Activated naive CD4-positive, alpha-beta T cell treated with Interleukin-2 at 50 U/mL for 16 hours (primary cell): ENCODE results near the gene GHRH.

Experiments used
- DNase-seq: peaks from one replicate; pipeline ENCODE4 v3.0.0-alpha.2; 2020

Gene GHRH

GRCh38 chr20:37290158-37290810, 28.7 kb upstream of the GHRH start:
- no peak for DNase-seq

GRCh38 chr20:37288091-37288490, 26.5 kb upstream of the GHRH start:
- no peak for DNase-seq

DNA sequence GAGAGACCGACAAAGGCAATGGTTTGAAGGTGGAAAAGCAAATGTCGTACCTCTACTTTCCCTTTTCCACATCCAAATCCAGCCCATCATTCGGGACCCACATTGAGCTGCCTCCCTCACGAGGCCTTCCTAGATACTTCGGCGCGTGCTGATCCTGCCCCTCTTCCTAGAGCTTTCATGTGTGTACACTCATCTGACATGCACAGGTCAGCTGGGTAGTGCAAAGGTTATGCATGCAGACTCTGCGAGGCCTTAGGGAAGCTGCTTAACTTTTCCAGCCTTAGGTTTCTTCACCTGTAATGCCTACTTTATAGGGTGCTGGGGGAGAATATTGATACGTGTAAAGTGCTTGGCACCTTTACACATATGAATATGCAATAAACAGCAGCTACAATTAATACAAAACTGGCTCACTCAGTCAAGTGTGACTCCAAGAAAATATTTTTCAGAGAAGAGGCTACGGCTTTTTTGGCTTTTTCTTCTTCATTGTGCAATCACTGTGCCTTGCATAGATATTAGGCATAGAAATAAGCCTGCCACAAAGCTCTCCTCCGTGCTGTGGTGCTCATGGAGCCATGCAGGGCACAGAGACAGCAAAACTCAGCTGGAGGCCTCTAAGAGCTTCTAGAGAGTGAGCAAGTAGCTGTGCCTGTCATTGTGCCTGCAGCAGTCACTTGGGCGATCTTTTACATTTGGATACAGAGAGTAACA, 24.2 kb upstream of the GHRH start:
- DNase-seq, result no peak

DNA sequence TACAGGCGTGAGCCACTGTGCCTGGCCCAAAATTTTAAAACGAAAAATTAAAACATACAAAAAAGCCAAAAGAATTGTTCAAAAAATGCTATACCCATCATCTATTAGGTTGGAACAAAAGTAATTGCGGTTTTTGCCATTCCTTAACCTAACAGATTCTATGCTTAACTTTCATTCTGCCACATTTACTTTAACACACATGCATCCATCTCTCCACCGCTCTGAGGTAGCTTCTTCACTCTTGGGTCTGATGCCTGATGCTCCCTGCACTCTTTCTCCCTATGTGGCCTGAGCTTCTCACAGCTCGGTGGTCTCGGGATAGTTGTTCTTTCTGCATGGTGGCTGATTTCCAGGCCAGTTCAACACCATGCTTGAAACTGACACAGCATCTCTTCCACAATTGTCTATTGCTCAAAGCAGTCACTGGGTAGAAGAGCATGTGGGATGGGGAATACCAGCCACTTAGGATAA, 23.1 kb upstream of the GHRH start:
- DNase-seq, result no peak

GRCh38 chr20:37283530-37284195, 22.0 kb upstream of the GHRH start:
- DNase-seq, result no peak

DNA sequence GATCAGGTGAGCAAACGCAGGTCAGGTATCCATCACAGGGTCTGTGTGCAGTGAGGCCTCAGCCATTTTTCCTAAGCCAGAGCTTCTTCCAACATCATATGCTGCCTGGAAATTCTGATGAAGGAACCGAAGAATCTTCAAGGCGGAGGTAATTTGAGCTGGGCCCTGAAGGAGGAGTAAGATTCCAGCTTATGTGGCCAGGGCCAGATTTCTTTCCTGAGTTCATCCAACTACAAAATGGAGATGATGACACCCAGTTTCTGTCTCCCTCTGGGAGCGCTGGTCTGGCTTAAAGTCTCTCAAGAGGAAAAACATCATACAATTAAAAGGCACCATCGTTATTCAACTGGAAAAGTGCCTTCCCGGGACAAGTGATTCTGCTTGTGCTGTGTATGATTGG, 20.9 kb upstream of the GHRH start:
- DNase-seq, result no peak

DNA sequence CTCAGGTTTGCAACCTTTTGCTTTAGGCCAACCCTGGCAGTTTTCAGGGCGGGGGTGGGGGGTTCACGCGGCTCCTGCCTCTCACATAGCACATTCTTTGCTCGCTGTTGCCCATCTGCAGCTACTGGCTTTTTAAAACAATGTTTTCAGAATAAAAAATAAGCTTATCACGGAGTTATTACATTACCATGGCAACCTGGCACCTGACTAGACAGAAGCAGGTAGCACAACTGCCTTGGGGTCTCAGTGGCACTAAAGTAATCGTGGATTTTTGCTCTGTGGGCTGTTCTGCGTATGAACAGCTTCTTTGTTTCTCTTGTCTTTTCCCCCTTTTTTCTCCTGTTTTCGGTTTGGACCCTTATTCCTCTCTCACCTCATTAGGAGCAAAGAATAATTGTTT, 18.8 kb upstream of the GHRH start:
- no peak for DNase-seq

- no peak for DNase-seq
Measured at GRCh38 chr20:37279820-37280219, 18.2 kb upstream of the GHRH start.

DNA sequence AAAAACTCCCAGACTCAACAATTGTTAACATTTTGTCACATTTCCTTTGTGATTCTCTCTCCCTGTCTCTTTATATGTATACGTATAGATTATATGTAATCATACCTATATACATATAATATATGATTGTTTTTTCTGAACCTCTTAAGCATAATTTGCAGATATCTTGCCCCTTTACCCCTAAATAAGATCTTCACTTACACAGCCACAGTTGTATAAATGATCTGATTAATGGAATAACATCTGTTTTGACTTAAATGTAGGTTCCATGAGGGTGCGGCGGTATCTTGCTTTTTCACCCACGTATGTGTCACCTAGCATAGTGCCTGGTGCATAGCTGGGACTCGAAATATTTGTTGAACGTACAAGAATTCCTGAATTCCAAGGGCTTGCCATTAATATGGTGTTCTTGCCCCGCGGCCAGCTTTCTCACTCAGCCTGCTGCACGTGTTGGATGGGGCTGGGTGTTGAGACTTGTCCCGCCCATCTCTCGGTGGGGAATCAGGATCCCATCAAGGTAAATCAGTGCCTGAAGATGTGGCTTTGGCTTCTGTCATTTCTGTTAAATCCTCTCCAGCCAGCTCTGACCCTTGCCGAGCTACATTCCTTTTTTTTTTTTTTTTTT, 17.5 kb upstream of the GHRH start:
- DNase-seq, result no peak

DNA sequence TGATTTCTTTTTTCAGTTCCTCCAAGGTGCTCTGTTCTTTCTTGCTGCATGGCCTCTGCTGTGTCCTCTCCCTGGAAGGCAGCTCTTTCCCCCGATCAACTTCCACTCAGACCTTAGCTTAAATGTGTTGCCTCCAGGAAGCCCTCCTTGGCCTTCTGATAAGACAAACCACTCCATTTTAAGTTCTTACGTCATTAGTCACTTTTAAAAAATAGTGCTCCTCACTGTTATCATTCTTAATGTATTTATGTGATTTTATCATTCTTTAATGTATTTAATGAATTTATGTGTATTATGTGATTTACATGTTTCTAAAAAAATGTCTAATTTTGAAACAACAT, 15.6 kb upstream of the GHRH start:
- no peak for DNase-seq

DNA sequence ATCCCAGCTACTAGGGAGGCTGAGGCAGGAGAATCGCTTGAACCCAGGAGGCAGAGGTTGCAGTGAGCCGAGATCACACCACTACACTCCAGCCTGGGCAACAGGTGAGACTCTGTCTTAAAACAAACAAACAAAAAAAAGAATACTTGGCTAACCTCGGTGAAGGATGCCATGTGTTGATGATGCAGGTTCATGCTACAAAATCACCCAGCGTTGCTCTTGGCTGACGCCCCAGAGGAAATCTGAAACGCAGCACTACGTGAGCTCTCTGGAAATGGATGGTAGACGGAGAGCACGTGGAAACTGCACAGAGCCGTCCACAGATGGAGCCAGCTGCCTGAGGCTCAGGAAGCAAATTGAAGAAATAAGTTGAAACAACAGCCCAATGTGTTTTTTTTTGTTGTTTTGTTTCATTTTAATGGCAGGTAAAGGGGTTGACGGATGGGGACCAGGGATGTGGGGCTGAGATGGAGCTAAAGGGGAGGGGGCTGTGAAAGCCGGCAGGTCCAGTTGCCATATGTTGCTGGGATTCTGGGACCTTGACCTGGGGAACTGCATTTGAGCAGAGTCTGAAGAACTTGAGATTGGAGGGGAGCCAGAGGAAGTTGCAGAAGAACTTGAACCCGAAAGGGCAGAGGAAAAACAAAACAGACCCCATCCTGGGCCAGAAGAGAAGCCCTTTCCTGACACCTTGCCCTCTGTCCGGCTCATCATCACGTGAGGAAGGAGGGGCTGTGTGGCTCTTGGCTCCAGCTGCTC, 15.1 kb upstream of the GHRH start:
- no peak for DNase-seq

DNA sequence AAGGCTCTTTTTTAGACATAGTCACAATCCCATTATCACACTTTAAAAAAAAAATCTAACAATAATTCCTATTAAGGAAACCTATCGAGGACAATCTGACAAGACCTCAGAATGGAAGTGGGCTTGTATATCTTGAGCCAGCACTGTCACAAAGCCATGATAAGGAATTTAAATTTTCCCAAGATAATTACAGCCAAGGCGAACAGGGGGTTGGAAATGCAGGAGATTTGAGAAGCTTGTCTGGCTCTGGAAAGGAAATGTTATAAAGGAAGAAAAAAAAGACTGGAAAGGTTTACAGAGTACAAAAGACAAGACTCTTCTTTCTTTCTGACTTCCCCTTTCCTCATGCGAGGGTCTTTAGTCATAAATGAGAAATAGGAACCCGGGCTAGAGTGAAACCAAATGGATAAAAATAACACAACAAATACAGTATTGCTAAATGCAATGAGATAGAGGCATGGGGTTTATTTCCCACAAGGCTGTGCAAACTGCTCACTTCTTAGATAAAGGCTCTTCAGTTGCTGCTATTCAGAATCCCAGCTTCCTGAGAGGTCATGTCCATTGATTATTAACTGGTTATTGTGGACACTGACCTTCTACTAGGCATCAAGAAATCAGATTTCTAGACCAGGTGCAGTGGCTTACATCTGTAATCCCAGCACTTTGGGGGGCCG, 13.4 kb upstream of the GHRH start:
- no peak for DNase-seq

DNA sequence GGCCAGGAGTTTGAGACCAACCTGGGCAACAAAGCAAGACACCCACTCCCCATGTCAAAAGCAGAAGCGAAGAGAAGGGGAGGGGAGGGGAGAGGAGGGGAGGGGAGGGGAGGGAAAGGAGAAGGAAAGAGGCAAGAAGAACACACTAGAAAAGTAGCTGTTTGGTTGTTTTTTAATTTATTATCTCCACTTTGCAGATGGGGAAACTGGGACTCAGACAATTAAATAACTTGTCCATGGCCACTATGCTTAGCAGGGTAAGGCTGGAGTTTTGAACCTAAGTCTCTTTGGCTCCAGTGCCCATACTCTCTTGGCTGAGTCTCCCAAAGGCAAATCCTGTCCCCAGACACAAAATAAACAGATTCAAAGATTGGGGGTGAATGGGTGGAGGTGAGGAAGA, 12.4 kb upstream of the GHRH start:
- no peak for DNase-seq

GRCh38 chr20:37271421-37271768, 9.8 kb upstream of the GHRH start:
- DNase-seq, result no peak

DNA sequence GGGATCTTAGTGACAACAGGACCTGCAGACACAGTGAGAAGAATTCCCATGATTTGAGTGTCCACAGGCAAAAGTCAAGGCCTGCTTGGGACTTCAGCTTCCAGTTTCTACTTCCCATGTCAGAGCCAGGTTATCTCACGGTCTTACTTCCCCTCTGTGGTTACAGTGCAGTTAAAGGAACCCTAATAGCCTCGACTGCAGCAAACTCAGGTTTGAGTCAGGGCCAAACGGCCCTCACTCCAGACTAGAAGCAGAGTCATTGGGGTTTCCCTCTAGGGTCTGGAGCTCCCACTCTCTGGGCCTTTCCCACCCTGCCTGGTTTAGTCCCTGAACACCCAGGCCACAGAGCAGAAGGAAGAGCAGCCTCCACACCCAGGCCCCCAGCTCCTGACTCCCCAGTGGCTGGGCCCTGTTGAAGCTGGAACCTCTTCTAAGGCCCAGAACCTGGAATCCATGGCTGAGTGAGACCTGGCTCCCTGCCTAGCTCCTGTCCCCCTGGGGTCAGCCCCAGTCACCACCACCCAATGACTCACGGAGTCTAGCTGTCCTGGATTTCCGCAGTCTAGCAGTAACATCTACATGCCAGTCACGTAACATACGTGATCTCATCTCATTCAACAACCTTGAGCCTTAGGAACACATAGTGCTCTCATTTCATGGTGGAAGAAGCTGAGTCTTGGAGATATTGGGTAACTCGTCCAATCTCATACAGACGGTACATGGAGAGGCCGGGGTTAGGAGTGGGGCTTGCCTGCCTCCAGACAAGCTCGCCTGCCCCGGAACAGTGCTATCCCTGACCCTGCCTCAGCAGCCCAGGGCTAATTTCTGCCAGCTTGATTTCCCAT, 9.2 kb upstream of the GHRH start:
- DNase-seq, result no peak

GRCh38 chr20:37267667-37268313, 6.2 kb upstream of the GHRH start:
- no peak for DNase-seq

- DNase-seq, result no peak
Measured at GRCh38 chr20:37266940-37267666, 5.5 kb upstream of the GHRH start.

DNA sequence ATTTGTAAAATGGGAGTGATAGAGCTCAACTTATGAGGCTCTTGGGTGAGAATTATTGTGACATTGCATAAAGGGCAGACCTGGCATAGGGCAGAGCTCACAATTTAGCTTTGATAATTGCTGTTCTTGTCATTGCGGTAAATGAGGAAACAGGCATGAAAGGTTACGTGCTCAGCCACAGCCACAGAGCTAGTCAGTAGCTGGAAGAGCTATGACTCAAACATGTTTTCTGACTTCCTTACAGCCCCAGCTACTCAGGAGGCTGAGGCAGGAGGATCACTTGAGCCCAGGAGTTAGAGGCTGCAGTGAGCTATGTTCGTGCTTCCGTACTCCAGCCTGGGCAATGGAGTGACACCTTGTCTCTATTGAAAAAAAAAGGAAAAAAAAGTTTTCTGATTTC, 3.5 kb upstream of the GHRH start:
- no peak for DNase-seq

DNA sequence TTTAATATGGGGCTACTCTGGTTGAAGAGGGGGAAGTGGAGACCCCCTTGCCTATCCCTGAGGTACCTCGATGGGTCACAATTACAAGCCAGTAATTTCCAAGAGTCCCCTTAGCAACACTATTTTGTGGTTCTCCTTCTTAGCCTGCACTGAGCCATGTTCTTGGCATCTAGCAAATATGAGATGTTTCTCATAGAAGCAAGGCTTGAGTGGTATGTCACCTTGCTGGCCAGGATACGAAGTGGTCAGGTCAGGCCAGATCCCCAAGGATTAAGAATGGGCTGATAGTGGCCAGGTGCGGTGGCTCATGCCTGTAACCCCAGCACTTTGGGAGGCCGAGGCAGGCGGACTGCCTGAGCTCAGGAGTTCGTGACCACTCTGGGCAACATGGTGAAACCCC, 2.1 kb upstream of the GHRH start:
- no peak for DNase-seq

DNA sequence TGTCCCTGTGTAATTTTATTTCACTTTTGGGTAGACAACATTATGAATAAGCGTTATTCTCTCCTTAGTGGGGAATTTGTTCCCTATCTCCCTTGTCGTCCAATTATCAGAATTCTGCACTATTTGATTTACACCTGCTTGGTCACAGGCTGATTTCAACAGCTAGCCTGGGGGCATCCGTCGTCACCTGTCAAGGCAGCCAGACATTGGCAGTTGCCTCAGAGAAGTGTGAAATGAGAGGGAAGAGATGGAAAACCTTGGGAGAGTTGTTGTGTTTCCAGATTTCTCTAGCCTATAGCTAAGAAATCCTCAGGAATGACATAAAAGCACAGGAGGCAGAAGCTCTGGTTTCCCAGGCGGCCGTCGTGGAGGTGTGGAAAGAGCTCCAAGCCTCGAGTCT, 891 bp upstream of the GHRH start:
- no peak for DNase-seq

DNA sequence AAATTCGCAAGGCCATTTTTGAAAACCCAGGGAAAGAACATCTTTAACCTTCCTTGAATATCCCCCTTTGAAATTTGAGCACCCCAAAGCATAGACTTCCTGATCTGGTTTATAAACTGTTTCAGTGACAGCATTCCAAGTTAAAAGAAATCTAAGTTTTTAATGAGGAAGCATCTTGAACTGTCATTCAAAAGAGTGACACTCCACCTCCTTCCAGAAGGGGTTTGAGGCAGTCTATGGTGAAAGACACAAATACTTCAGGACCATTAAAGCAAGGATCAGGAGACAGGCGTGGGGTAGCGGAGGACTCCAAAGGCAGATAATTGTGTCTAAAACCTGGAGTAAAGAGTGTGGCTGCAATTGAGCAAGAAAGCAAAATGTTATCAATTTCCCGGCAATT, 691 bp downstream of the GHRH start:
- DNase-seq, result no peak
